K562 (cell line): ENCODE measurements around the gene CRAT. TPM values are rescaled to one million over a fixed set of nuclear protein-coding genes. Genes with fewer than 3 reads are reported as not detected.

Experiments
- CCAR2 ChIP-seq: fragments of 200-400 bp; formaldehyde crosslinking; IDR thresholded peaks from 2 replicates; pipeline ENCODE4 v1.6.1; 2017; ENCODE audit warnings: mild to moderate bottlenecking, low read depth, low read length
- DNMT1 ChIP-seq: fragments of 450-650 bp; IDR thresholded peaks from 2 replicates; pipeline ENCODE4 v1.6.1; 2016; ENCODE audit warnings: antibody characterized with exemption, mild to moderate bottlenecking
- EZH2 ChIP-seq: IDR thresholded peaks from 2 replicates; pipeline ENCODE4 v1.6.1; 2012; ENCODE audit warnings: low read depth, mild to moderate bottlenecking, inconsistent platforms, low read length, borderline replicate concordance
- GTF2A2 ChIP-seq: IDR thresholded peaks from 2 replicates; pipeline ENCODE4 v1.6.1; 2016; ENCODE audit warnings: mild to moderate bottlenecking, missing genetic modification characterization, missing compliant biosample characterization
- NFIC ChIP-seq: fragments of 450-650 bp; IDR thresholded peaks from 2 replicates; pipeline ENCODE4 v1.6.1; 2017; ENCODE audit warnings: mild to moderate bottlenecking, inconsistent platforms
- POLR2G ChIP-seq: fragments of 200-400 bp; formaldehyde crosslinking; IDR thresholded peaks from 2 replicates; pipeline ENCODE4 v1.6.1; 2017; ENCODE audit warnings: low read depth, mild to moderate bottlenecking, antibody characterized with exemption, low read length, moderate library complexity
- SIN3B ChIP-seq: fragments of 450-650 bp; IDR thresholded peaks from 2 replicates; pipeline ENCODE4 v1.6.1; 2017; ENCODE audit warnings: low read depth, mild to moderate bottlenecking, moderate library complexity
- TAF9B ChIP-seq: fragments of 450-650 bp; IDR thresholded peaks from 2 replicates; pipeline ENCODE4 v1.6.1; 2018; ENCODE audit warnings: mild to moderate bottlenecking; ENCODE audit not compliant: partially characterized antibody
- TFE3 ChIP-seq: fragments of 450-650 bp; formaldehyde crosslinking; IDR thresholded peaks from 2 replicates; pipeline ENCODE4 v1.4.0; 2020; ENCODE audit warnings: mild to moderate bottlenecking, mixed read lengths
- U2AF1 ChIP-seq: fragments of 200-400 bp; formaldehyde crosslinking; optimal IDR thresholded peaks from 2 replicates; pipeline ENCODE3; 2017; ENCODE audit warnings: mild to moderate bottlenecking, low read depth, low read length, moderate library complexity
- ZNF23 ChIP-seq: fragments of 250-450 bp; sonication (Bioruptor Pico); IDR thresholded peaks from 2 replicates; pipeline ENCODE4 v1.4.0; 2020; ENCODE audit warnings: mild to moderate bottlenecking
- ZNF347 ChIP-seq: fragments of 450-650 bp; formaldehyde crosslinking; IDR thresholded peaks from 2 replicates; pipeline ENCODE4 v1.4.0; 2020; ENCODE audit warnings: low read depth, mild to moderate bottlenecking, moderate library complexity
- ZNF583 ChIP-seq: fragments of 250-450 bp; sonication (Bioruptor Pico); IDR thresholded peaks from 2 replicates; pipeline ENCODE4 v1.4.0; 2020
- ZNF586 ChIP-seq: fragments of 450-650 bp; formaldehyde crosslinking; conservative IDR thresholded peaks from 2 replicates; pipeline ENCODE4 v1.4.0; 2020; ENCODE audit warnings: mild to moderate bottlenecking, moderate library complexity
- ZNF644 ChIP-seq: fragments of 200-800 bp; sonication (Bioruptor generic); IDR thresholded peaks from 2 replicates; pipeline ENCODE4 v1.6.1; 2016; ENCODE audit warnings: low read depth, missing genetic modification characterization, missing compliant biosample characterization
- ZNF740 ChIP-seq, 3 experiments: fragments of 200-800 bp in 1 of 3; sonication (Bioruptor generic) in 1 of 3; sonication (generic) in 1 of 3; formaldehyde crosslinking in 1 of 3; IDR thresholded peaks; 2 replicates each; pipeline versions ENCODE4 v1.6.1 to v1.8.0; 2016 to 2022; ENCODE audit warnings: mild to moderate bottlenecking in 2 of 3, missing compliant biosample characterization in 2 of 3, missing genetic modification characterization in 2 of 3, missing genetic modification reagents in 1 of 3
- ZNF785 ChIP-seq: fragments of 250-450 bp; sonication (Bioruptor Pico); IDR thresholded peaks from 2 replicates; pipeline ENCODE4 v1.4.0; 2020; ENCODE audit warnings: mild to moderate bottlenecking
- polyA plus RNA-seq, 8 experiments: library from polyadenylated mRNA; depleted of rRNA in 4 of 8; stranded (reverse) in 5 of 8; unstranded in 3 of 8; fragments of >200 nt; fragmentation: Nextera tagmentation in 2 of 8; fragmentation: Illumina TruSeq in 1 of 8; extraction: Ambion mirVana in 2 of 8; extraction: Trizol in 1 of 8; gene quantifications; 2 replicates each; pipeline versions ENCODE4 v1.2.1 to v1.2.3, GENCODE V29; 2011 to 2014; ENCODE audit warnings: inconsistent platforms in 1 of 8, missing spikeins in 1 of 8
- total RNA-seq, 7 experiments: library from RNA; depleted of rRNA in 6 of 7; stranded (reverse); fragments of >200 nt in 6 of 7; fragmentation: Illumina TruSeq in 2 of 7; extraction: Trizol in 2 of 7; gene quantifications; 2 replicates each; pipeline versions ENCODE4 v1.2.1 to v1.2.3, GENCODE V29; 2011 to 2021; ENCODE audit warnings: low replicate concordance in 1 of 7
- TF ChIP-seq, protein P1 (sequence below): IDR thresholded peaks from 2 replicates; pipeline ENCODE4 v1.6.1; 2012; ENCODE audit warnings: low read depth, low read length, improper control_type of control experiment, borderline replicate concordance
- TF ChIP-seq, protein P2 (sequence below): sonication (generic); IDR thresholded peaks from 2 replicates; pipeline ENCODE4 v1.6.1; 2016
- TF ChIP-seq, protein P3 (sequence below): fragments of 250-450 bp; sonication (Bioruptor Pico); IDR thresholded peaks from 2 replicates; pipeline ENCODE4 v1.5.0; 2022; ENCODE audit warnings: mild to moderate bottlenecking

The CRAT gene
- total and polyA plus RNA-seq, 9 of the 15 experiments (the other 6 are each of a cell fraction or from before 2014, with no cell fraction given), result 0.20 to 13.8 (median 5.4) TPM

GRCh38 chr9:129080601-129081387, 29.8 kb downstream of the CRAT start, which contains the start of gene DOLPP1 (continued):
- TF ChIP-seq, protein P1, sequence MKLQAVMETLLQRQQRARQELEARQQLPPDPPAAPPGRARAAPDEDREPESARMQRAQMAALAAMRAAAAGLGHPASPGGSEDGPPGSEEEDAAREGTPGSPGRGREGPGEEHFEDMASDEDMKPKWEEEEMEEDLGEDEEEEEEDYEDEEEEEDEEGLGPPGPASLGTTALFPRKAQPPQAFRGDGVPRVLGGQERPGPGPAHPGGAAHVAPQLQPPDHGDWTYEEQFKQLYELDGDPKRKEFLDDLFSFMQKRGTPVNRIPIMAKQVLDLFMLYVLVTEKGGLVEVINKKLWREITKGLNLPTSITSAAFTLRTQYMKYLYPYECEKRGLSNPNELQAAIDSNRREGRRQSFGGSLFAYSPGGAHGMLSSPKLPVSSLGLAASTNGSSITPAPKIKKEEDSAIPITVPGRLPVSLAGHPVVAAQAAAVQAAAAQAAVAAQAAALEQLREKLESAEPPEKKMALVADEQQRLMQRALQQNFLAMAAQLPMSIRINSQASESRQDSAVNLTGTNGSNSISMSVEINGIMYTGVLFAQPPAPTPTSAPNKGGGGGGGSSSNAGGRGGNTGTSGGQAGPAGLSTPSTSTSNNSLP, result no peak
- no peak for TF ChIP-seq ZNF785
- TF ChIP-seq POLR2G, result peak; percentile 98
- TF ChIP-seq ZNF347, result peak; percentile 80; the same call in 1 of the 2 replicates
- TF ChIP-seq ZNF644 (tag), result peak; percentile 98
- peak; percentile 72; the same call in 1 of the 2 replicates for TF ChIP-seq ZNF583
- TF ChIP-seq ZNF740 (CRISPR knock-in tag; IDR thresholded peaks at IDR 0.05), result no peak
- no peak for TF ChIP-seq ZNF740 (tag; IDR thresholded peaks at IDR 0.05)
- TF ChIP-seq, protein P2, sequence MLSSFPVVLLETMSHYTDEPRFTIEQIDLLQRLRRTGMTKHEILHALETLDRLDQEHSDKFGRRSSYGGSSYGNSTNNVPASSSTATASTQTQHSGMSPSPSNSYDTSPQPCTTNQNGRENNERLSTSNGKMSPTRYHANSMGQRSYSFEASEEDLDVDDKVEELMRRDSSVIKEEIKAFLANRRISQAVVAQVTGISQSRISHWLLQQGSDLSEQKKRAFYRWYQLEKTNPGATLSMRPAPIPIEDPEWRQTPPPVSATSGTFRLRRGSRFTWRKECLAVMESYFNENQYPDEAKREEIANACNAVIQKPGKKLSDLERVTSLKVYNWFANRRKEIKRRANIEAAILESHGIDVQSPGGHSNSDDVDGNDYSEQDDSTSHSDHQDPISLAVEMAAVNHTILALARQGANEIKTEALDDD, result no peak
- TF ChIP-seq, protein P3, sequence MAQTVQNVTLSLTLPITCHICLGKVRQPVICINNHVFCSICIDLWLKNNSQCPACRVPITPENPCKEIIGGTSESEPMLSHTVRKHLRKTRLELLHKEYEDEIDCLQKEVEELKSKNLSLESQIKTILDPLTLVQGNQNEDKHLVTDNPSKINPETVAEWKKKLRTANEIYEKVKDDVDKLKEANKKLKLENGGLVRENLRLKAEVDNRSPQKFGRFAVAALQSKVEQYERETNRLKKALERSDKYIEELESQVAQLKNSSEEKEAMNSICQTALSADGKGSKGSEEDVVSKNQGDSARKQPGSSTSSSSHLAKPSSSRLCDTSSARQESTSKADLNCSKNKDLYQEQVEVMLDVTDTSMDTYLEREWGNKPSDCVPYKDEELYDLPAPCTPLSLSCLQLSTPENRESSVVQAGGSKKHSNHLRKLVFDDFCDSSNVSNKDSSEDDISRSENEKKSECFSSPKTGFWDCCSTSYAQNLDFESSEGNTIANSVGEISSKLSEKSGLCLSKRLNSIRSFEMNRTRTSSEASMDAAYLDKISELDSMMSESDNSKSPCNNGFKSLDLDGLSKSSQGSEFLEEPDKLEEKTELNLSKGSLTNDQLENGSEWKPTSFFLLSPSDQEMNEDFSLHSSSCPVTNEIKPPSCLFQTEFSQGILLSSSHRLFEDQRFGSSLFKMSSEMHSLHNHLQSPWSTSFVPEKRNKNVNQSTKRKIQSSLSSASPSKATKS, result no peak
- no peak for TF ChIP-seq ZNF23
- no peak; the same call in 1 of the 2 replicates for TF ChIP-seq DNMT1
- peak; percentile 99 for TF ChIP-seq SIN3B
- no peak for TF ChIP-seq TAF9B
- TF ChIP-seq GTF2A2 (tag), result no peak
- no peak for TF ChIP-seq TFE3 (CRISPR knock-in tag)
- TF ChIP-seq ZNF586 (CRISPR knock-in tag), result no peak
- TF ChIP-seq U2AF1, result no peak
- TF ChIP-seq EZH2, result peak; percentile 94
- no peak for TF ChIP-seq CCAR2
- TF ChIP-seq NFIC, result peak; percentile 12; the same call in 1 of the 2 replicates
